Renal cortical epithelial cell (primary cell): ENCODE data around the gene CCDC68. TPM values are rescaled to one million over a fixed set of nuclear protein-coding genes. Genes with fewer than 3 reads are reported as not detected.
"Not testable (repeated sequence)": the region's sequence is repeated elsewhere in the genome, so short reads cannot be mapped to it uniquely, and the experiment has no call there.

ENCODE experiments used
- DNase-seq: peaks from one replicate; pipeline ENCODE4 v3.0.0-alpha.2; 2011; ENCODE audit warnings: low read depth
- total RNA-seq: library from RNA; depleted of rRNA; stranded (reverse); fragments of >200 nt; gene quantifications from 2 replicates; pipeline ENCODE4 v1.2.3, GENCODE V29; 2014

Gene CCDC68
- total RNA-seq, 1 donor from 2014 or later: 5.5 TPM

DNA sequence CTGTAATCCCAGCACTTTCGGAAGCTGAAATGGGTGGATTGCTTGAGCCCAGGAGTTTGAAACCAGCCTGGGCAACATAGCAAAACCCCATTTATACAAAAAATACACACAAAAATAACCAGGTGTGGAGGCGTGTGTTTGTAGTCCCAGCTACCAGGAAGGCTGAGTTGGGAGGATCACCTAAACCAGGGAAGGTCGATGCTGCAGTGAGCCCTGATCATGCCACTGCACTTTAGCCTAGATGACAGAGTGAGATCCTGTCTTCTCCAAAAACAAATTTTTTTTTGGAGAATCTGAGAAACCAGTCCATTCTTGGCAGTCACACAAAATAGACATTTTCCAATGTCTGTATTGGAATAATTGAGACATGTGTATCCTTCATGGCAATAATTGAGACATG lies 84.2 kb downstream of the CCDC68 start:
- DNase-seq: no peak

DNA sequence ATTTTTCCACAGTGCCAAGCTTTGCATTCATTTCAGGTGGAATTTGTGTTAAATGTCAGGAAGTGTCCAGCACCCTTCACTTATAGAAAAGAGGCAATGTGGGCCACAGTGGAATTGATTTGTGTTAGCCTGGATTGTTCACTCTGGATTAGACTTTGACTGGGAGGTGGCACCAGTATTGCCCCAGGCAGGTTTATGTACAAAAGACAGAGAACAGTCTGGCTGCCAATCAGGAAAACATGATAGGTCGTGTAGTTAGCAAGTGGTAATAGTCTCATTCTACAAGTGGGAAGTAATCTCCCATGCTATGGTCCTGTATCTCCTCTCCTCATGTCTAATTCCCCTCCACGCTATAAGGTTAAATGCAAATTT lies 85.4 kb downstream of the CCDC68 start:
- no peak for DNase-seq

GRCh38 chr18:54872681-54873080 lies 86.6 kb downstream of the CCDC68 start:
- no peak for DNase-seq

DNA sequence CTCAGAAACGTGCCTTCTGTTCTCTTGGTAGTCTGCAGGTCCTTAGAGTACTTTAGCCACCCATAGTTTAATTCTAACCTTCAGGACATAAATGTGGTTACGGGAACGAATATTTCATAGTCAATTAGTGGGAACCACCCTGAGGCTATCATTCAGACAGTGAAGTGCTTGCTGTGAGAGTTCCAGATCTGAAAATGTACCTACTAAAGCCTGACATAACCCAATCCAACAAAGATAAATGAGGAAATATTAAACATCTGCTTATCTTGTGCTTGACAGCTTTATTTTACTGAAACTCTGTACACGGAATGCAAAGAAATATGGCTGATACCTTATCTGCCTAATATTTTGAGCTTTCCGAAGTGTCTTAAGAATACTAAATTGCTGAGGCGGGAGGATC lies 88.0 kb downstream of the CCDC68 start:
- DNase-seq: no peak

- DNase-seq: no peak
Observed at GRCh38 chr18:54867131-54867530, 92.1 kb downstream of the CCDC68 start.

DNA sequence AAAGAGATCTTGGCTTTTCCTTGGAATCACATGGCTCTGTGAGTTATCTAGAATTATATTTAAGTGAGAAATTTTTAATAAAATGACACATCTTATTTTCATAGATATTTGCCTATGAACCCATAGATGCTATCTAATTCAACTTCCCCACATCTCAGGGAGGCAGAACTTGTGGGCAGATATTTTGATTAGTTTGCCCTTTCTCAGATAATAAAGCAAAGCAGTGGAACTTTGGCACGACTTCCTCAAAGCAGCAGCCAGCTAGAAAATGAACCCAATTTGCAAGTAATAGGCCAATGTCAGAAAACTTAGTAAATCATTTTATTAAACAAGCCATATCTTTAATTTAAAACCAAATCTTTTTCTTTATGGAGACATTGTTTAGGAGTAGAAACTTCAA lies 98.3 kb downstream of the CCDC68 start:
- no peak for DNase-seq

GRCh38 chr18:54859667-54860421 lies 99.4 kb downstream of the CCDC68 start:
- no peak for DNase-seq

GRCh38 chr18:54857499-54857898 lies 101.8 kb downstream of the CCDC68 start:
- DNase-seq: no peak

DNA sequence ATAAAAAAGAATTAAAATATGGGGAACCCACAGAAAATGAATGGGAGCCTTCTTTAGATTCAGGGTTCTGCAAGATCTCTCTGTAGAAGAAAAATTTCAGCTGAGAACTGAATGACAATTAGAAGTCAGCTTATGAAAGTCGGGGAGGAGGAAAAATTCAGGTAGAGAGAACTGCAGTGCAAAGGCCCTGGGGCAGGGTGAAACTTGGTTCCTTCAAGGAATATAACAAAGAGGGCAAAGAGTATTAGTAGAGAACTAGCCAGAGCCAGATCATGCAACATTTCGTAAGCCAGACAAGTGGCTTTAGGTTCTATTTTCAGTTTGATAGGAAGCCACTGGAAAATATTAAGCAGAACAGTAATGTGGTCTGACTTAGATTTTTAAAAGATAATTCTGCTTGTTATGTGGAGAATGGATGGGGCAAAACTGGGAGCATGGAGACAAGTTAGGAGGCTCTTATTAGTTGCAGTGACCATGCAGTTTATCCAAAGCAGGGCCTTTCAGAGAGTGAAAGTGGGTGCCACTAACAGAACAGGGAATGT lies 103.1 kb downstream of the CCDC68 start:
- no peak for DNase-seq

- not testable (repeated sequence) for DNase-seq
Observed at GRCh38 chr18:54855050-54855449, 104.2 kb downstream of the CCDC68 start.

GRCh38 chr18:54852780-54853675 lies 106.2 kb downstream of the CCDC68 start:
- no peak for DNase-seq

Other genes with a start within 250 kb of the CCDC68 start
- gene RAB27B, start 131.0 kb downstream of the CCDC68 start, total RNA-seq: 3.3 and 4.0 TPM in 2 replicates